Uterus (tissue), 4 donors: ENCODE results near the gene TUBB4B. TPM values are rescaled to one million over a fixed set of nuclear protein-coding genes. Genes with fewer than 3 reads are reported as not detected.

Experiments
- DNase-seq, 2 donors: peaks; one replicate each; pipeline ENCODE4 v3.0.0-alpha.2; 2019 to 2020
- H3K27ac ChIP-seq, 2 donors: fragments of 200-600 bp; sonication (generic); 1 replicate in 1 of 2; 2 replicates in 1 of 2; pipeline ENCODE4 v1.5.1; 2016 to 2018
- H3K27me3 ChIP-seq, 2 donors: fragments of 200-600 bp; sonication (generic); one replicate each; pipeline ENCODE4 v1.5.1; 2018 to 2019; ENCODE audit warnings: control low read depth in 1 of 2
- H3K36me3 ChIP-seq, 2 donors: fragments of 200-600 bp; sonication (generic); one replicate each; pipeline ENCODE4 v1.5.1; 2019; ENCODE audit warnings: control low read depth in 1 of 2
- H3K4me1 ChIP-seq, 2 donors: fragments of 200-600 bp; sonication (generic); one replicate each; pipeline ENCODE4 v1.5.1; 2018 to 2019; ENCODE audit warnings: control low read depth in 1 of 2
- H3K4me3 ChIP-seq, 2 donors: fragments of 200-600 bp; sonication (generic); 1 replicate in 1 of 2; 2 replicates in 1 of 2; pipeline ENCODE4 v1.5.1; 2018 to 2019; ENCODE audit warnings: mild to moderate bottlenecking in 1 of 2
- H3K9me3 ChIP-seq, 2 donors: fragments of 200-600 bp; sonication (generic); one replicate each; pipeline ENCODE4 v1.5.1; 2019; ENCODE audit warnings: control low read depth in 1 of 2
- POLR2A ChIP-seq, 2 donors: fragments of 450-650 bp; IDR thresholded peaks; one replicate each; pipeline ENCODE4 v1.6.1; 2016; ENCODE audit warnings: antibody characterized with exemption in 2 of 2, mild to moderate bottlenecking in 1 of 2, moderate library complexity in 1 of 2
- intact Hi-C: fragments of 100-400 bp; cut with DNase I; formaldehyde crosslinking; loops from one replicate; pipeline ENCODE4 v1.15.1; 2023; ENCODE audit warnings: low total_unique reads
- total RNA-seq, 4 donors: library from RNA; depleted of rRNA in 3 of 4; stranded (reverse); fragments of >200 nt in 3 of 4; gene quantifications; one replicate each; pipeline versions ENCODE4 v1.1.0 to v1.2.4, GENCODE V29; 2014 to 2023
- TF ChIP-seq, protein P1 (sequence below), 4 experiments: fragments of 200-600 bp in 2 of 4; fragments of 450-650 bp in 2 of 4; sonication (generic) in 2 of 4; IDR thresholded peaks; one replicate each; pipeline ENCODE4 v1.5.1; 2016 to 2019; ENCODE audit warnings: antibody characterized with exemption in 4 of 4, mild to moderate bottlenecking in 2 of 4, moderate library complexity in 1 of 4
- donor health status: DM: yes; HTN: yes; CAD: no.

The TUBB4B gene
- total RNA-seq, 4 donors from 2014 or later = 91.5 to 174 (median 139) TPM

DNA sequence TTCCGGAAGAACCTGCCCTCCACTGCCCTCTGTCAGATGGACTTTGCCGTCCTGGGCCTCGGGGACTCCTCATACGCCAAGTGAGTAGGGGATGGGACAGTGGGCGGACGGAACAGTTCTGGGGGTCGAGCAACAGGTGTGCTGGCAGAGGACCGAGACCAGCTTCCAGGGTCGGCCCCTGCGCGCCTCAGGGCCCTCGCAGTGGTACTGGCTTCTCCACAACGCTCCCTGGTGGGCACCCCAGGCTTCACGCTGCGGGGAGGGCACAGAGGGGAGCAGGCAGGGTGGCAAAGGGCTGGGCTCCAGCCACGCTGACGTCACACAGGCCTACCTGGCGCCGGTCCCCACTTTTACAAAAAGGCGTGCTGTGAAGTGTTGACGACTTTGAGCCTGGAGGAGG is 28.6 kb upstream of the TUBB4B start:
- no peak for DNase-seq
- Histone ChIP-seq H3K9me3 (no peaks in the 10 kb centered on the region), H3K4me3 (no peak overlapping the region), H3K27ac (no peak overlapping the region), H3K4me1 (peaks cover 0 to 1% of the 10 kb centered on the region in 2 donors), H3K27me3 (no peaks in the 10 kb centered on the region), H3K36me3 (no peaks in the 10 kb centered on the region)
- no peak for TF ChIP-seq POLR2A (IDR thresholded peaks at IDR 0.05)
- TF ChIP-seq, protein P1, sequence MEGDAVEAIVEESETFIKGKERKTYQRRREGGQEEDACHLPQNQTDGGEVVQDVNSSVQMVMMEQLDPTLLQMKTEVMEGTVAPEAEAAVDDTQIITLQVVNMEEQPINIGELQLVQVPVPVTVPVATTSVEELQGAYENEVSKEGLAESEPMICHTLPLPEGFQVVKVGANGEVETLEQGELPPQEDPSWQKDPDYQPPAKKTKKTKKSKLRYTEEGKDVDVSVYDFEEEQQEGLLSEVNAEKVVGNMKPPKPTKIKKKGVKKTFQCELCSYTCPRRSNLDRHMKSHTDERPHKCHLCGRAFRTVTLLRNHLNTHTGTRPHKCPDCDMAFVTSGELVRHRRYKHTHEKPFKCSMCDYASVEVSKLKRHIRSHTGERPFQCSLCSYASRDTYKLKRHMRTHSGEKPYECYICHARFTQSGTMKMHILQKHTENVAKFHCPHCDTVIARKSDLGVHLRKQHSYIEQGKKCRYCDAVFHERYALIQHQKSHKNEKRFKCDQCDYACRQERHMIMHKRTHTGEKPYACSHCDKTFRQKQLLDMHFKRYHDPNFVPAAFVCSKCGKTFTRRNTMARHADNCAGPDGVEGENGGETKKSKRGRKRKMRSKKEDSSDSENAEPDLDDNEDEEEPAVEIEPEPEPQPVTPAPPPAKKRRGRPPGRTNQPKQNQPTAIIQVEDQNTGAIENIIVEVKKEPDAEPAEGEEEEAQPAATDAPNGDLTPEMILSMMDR (IDR thresholded peaks at IDR 0.05) = no peak
- intact Hi-C loops = no loop called here

DNA sequence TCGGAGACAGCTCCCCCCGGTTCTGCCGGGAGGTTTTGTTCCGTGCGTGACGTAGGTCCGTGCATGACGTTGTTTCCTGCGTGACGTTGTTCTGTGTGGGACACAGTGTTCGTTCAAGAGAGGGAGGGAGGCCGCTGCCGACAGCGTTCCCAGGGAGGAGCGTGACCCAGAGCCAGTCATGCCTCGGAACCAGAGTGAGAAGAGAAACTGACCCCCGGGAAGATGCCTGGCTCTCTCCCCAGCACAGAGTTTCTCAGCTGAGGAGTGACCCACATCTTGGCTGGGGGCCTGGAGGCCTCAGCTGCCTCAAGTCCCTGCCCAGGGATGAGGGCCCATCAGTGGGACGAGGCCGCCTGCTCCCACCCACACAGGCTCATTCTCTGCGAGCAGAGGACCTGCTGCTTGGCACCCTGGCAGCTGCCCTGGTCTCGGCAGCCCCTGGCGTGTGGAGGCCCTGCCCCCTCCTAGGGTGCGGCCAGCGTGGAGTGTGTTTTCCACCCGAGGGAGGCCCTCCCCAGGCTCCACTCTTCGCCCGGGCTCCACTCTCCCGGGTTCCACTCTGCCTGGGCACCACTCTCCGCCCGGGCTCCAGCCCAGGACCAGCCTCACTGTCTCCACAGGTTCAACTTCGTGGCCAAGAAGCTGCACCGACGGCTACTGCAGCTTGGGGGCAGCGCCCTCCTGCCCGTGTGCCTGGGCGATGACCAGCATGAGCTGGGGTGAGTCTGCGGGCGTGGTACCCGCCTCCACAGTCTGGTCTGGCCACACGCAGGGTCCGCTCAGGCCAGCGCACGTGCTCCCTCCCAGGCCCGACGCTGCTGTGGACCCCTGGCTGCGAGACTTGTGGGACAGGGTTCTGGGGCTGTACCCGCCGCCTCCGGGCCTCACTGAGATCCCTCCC is 27.7 kb upstream of the TUBB4B start:
- H3K9me3 ChIP-seq = no peaks in the 10 kb centered on the region
- intact Hi-C loops = no loop called here
- no peaks in the 10 kb centered on the region for H3K27me3 ChIP-seq
- TF ChIP-seq, protein P1 (IDR thresholded peaks at IDR 0.05) = no peak
- TF ChIP-seq POLR2A (IDR thresholded peaks at IDR 0.05) = no peak
- H3K4me3 ChIP-seq = no peak overlapping the region
- no peak overlapping the region for H3K27ac ChIP-seq
- peaks cover 0 to 6% of the 10 kb centered on the region in 2 donors for H3K4me1 ChIP-seq
- H3K36me3 ChIP-seq = no peaks in the 10 kb centered on the region
- DNase-seq = no peak

DNA sequence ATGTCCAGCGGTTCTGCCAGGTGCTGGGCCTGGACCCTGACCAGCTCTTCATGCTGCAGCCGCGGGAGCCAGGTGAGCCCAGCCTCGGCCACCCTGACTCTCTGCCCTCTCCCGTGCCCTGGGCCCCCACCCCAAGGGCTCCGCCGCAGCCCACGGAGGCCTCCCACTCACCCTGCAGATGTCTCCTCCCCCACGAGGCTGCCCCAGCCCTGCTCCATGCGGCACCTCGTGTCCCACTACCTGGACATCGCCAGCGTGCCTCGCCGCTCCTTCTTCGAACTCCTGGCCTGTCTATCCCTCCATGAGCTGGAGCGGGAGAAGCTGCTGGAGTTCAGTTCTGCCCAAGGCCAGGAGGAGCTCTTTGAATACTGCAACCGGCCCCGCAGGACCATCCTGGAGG is 26.5 kb upstream of the TUBB4B start:
- Histone ChIP-seq H3K27ac (no peak overlapping the region), H3K27me3 (no peaks in the 10 kb centered on the region), H3K36me3 (no peaks in the 10 kb centered on the region), H3K4me1 (peaks cover 0 to 6% of the 10 kb centered on the region in 2 donors), H3K9me3 (no peaks in the 10 kb centered on the region), H3K4me3 (no peak overlapping the region)
- TF ChIP-seq, protein P1 (IDR thresholded peaks at IDR 0.05) = no peak
- no peak for TF ChIP-seq POLR2A (IDR thresholded peaks at IDR 0.05)
- intact Hi-C loops = no loop called here
- no peak for DNase-seq

DNA sequence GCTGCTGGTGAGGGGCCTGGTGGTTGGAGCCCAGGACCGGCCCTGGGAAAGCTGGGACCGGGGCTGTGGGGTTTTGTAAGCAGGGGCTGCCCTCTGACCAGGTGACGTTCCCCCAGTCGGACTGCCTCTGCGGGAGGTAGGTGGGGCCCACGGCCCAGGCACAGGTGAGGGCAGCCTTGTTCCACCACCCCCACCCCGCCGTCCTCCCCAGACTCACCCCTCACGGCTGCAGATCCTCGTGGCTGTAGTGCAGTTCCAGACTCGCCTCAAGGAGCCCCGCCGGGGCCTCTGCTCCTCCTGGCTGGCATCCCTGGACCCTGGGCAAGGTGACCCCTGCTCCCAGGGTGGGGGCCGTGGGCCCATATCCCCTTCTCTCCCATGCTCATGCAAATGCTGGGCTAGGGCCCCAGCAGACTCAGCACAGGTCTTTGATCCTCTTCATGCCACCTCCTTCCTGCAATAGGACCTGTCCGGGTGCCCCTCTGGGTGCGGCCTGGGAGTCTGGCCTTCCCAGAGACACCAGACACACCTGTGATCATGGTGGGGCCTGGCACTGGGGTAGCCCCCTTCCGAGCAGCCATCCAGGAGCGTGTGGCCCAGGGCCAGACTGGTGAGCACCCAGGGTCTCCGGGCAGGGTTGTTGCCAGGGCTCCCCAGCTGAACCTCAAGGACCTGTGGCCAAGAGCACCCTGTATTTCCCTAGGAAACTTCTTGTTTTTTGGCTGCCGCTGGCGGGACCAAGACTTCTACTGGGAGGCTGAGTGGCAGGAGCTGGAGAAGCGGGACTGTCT is 25.7 kb upstream of the TUBB4B start:
- intact Hi-C loops = no loop called here

DNA sequence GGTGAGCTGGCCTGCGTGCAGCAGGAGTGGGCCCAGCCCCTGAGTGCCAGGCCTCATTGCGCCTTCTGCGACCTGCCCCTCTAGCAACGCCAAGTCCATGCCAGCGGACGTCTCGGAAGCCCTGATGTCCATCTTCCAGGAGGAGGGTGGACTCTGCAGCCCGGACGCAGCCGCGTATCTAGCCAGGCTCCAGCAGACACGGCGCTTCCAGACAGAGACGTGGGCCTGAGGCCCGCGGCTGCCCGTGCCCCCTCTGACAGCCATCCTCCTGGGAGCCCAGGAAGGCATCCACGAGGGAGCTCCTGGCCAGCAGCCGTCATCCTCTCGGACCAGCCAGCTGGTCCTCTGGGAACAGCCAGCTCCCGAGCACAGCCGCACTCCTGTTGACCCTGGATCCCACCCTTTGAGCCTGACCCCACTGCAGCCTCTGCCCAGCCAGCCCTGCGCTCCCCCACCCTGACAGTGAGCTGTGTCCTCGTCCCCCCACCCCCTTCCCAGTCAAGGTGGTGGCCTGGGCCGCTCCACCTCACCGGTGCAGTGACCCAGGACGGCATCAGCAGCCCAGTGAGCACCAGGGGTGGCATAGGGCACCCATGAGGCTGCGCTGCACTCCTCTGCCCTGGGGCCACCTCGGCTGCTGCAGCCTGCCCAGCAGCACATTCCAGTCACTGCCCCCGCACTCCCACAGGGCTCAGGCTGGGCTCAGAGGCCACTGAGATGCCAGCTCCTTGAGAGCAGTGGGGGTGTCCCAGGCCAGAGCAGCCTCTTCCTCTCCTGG is 24.7 kb upstream of the TUBB4B start:
- Histone ChIP-seq H3K27me3 (no peaks in the 10 kb centered on the region), H3K27ac (no peak overlapping the region), H3K9me3 (no peaks in the 10 kb centered on the region), H3K4me3 (no peak overlapping the region), H3K36me3 (no peaks in the 10 kb centered on the region), H3K4me1 (peaks cover 0 to 7% of the 10 kb centered on the region in 2 donors)
- intact Hi-C loops = no loop called here
- TF ChIP-seq, protein P1 (IDR thresholded peaks at IDR 0.05) = no peak
- TF ChIP-seq POLR2A (IDR thresholded peaks at IDR 0.05) = no peak
- no peak for DNase-seq

More for the DNA sequence above, 25.7 kb upstream of the TUBB4B start:
- TF ChIP-seq POLR2A (IDR thresholded peaks at IDR 0.05) = no peak
- H3K27me3 ChIP-seq = no peaks in the 10 kb centered on the region
- no peak overlapping the region for H3K27ac ChIP-seq
- H3K4me1 ChIP-seq = peaks cover 0 to 6% of the 10 kb centered on the region in 2 donors
- H3K4me3 ChIP-seq = no peak overlapping the region
- DNase-seq = no peak
- no peaks in the 10 kb centered on the region for H3K36me3 ChIP-seq
- no peaks in the 10 kb centered on the region for H3K9me3 ChIP-seq
